DMS 273 (cell line): Measurements from ENCODE around the gene CENPQ.

Experiments
- DNase-seq: peaks from one replicate; lab custom pipeline; 2025; ENCODE audit not compliant: unreplicated experiment; lab: John Stamatoyannopoulos, UW

The CENPQ gene

DNA sequence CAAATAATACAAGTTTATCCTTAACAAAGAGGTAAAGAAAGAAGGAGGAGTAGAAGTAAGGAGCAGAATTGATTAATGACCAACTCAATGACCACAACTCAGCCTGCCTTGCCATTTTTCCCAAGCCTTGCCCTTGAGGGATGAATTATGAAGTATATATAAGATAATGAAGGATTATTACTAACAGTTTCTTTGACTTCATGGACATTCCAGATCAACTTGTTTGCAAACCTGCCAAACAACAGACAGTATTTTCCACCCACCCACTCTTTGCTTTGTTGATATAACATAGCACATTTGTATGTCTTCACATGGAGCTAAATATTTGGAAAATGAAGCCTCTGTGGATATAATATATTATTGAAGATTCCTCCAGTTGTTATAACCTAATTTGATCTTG lies 77.4 kb downstream of the CENPQ start:
- no peak for DNase-seq

DNA sequence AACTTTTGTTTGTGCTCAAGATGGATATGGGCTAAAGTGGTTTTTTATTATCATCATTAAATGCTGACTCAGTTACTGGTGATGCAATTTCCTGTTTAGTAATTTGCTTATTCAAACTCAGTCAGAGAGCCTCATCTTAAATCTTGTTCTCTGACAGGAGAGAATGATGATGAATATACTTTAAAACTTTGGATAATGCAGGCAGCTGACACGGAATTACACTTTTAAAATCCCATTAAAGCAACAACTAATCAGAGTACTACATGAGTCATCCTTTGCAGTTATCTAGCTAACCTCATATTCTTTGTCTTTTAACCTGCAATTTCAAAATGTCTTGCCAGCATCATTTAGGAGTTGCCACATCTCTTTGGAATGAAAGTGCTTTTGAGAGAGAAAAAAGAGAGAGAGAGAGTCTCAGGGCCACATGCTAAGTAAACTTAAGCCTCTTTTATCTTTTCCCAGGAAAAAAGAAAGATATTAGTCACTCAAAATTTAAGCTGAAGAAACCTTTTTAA lies 78.1 kb downstream of the CENPQ start:
- peak; percentile 45 for DNase-seq

DNA sequence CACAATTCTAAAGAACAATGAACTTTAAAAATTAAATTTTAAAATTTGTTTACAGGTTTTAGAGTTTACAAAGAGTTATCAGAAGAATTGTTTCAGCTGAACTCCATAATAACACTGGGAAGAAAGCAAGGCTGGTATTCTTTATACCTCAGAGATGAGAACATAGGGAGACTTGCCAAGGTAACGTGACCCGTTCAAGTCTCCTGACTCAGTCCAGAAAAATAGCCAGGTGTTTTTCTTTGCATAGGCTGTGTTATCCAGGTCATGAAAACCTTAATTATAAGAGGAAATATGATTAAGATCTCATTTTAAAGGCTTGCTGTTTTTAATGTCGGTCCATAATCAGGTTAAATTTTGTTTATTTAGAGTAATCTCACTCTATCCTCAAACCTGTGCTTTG lies 78.8 kb downstream of the CENPQ start:
- DNase-seq: peak; percentile 55
